Fibroblast of skin of back (primary cell): ENCODE results near the gene APOL6.
"Not testable (repeated sequence)": the region's sequence is repeated elsewhere in the genome, so short reads cannot be mapped to it uniquely, and the experiment has no call there.

Source experiments
- DNase-seq: peaks from one replicate; pipeline ENCODE4 v3.0.0-alpha.2; 2013

Gene APOL6

GRCh38 chr22:35617137-35617755 is 31.0 kb upstream of the APOL6 start, which contains the start of gene MB:
Gene MB, minus strand, starts transcription at chr22:35617329. Its CDS starts 72 bp downstream, at chr22:35617257.
- no peak for DNase-seq

- no peak for DNase-seq
Measured at GRCh38 chr22:35618427-35619223, 29.6 kb upstream of the APOL6 start.

- no peak for DNase-seq
Measured at GRCh38 chr22:35619336-35620094, 28.7 kb upstream of the APOL6 start.

- peak; percentile 55 for DNase-seq
Measured at GRCh38 chr22:35620624-35621251, 27.5 kb upstream of the APOL6 start.

GRCh38 chr22:35621451-35621850 is 26.8 kb upstream of the APOL6 start:
- peak; percentile 52 for DNase-seq

- DNase-seq: no peak
Measured at GRCh38 chr22:35622191-35622913, 25.9 kb upstream of the APOL6 start.

GRCh38 chr22:35623885-35624284 is 24.4 kb upstream of the APOL6 start:
- DNase-seq: not testable (repeated sequence)

GRCh38 chr22:35624547-35624946 is 23.7 kb upstream of the APOL6 start:
- DNase-seq: no peak

- DNase-seq: no peak
Measured at GRCh38 chr22:35625763-35626432, 22.3 kb upstream of the APOL6 start.

- peak; percentile 99 for DNase-seq
Measured at GRCh38 chr22:35627267-35628041, 20.8 kb upstream of the APOL6 start.

- DNase-seq: no peak
Measured at GRCh38 chr22:35628732-35629131, 19.5 kb upstream of the APOL6 start.

- DNase-seq: peak; percentile 100
Measured at GRCh38 chr22:35629406-35630216, 18.6 kb upstream of the APOL6 start.

- peak; percentile 90 for DNase-seq
Measured at GRCh38 chr22:35630387-35630793, 17.9 kb upstream of the APOL6 start.

- DNase-seq: no peak
Measured at GRCh38 chr22:35630891-35631290, 17.4 kb upstream of the APOL6 start.

GRCh38 chr22:35631597-35631996 is 16.6 kb upstream of the APOL6 start:
- peak; percentile 36 for DNase-seq

- DNase-seq: no peak
Measured at GRCh38 chr22:35632935-35633334, 15.3 kb upstream of the APOL6 start.

GRCh38 chr22:35633520-35633919 is 14.7 kb upstream of the APOL6 start:
- no peak for DNase-seq

GRCh38 chr22:35634015-35634414 is 14.2 kb upstream of the APOL6 start:
- no peak for DNase-seq

GRCh38 chr22:35634943-35635540 is 13.2 kb upstream of the APOL6 start:
- no peak for DNase-seq
